ENCODE measurements around the gene PELI2.

Gene PELI2

GRCh38 chr14:56117765-56118610, at the start of gene PELI2:
PELI2 (plus strand) TSS chr14:56118411; CDS start chr14:56118661, 250 bp downstream.
- no peak within 1 kb of the TSS for H3K27ac ChIP-seq
- no peak for TF ChIP-seq ZFX (IDR thresholded peaks at IDR 0.05; ENCODE audit: borderline replicate concordance)
- TF ChIP-seq CTCF (IDR thresholded peaks at IDR 0.05) = 0 out of 2 replicates have a peak, but pooled peaks have one; percentile 18

- no peak overlapping the region for H3K27ac ChIP-seq
- TF ChIP-seq ZFX (IDR thresholded peaks at IDR 0.05; ENCODE audit: borderline replicate concordance) (no peak), CTCF (IDR thresholded peaks at IDR 0.05) (no peak)
Observed at GRCh38 chr14:56073799-56074198, 44.4 kb upstream of the PELI2 start.

GRCh38 chr14:56075301-56075700, 42.9 kb upstream of the PELI2 start:
- no peak overlapping the region for H3K27ac ChIP-seq
- TF ChIP-seq CTCF (IDR thresholded peaks at IDR 0.05) (no peak), ZFX (IDR thresholded peaks at IDR 0.05; ENCODE audit: borderline replicate concordance) (no peak)

- no peak overlapping the region for H3K27ac ChIP-seq
- TF ChIP-seq ZFX (IDR thresholded peaks at IDR 0.05; ENCODE audit: borderline replicate concordance) (no peak), CTCF (IDR thresholded peaks at IDR 0.05) (no peak)
Observed at GRCh38 chr14:56081139-56081538, 37.1 kb upstream of the PELI2 start.

GRCh38 chr14:56082880-56083279, 35.3 kb upstream of the PELI2 start:
- TF ChIP-seq ZFX (IDR thresholded peaks at IDR 0.05; ENCODE audit: borderline replicate concordance) = no peak
- TF ChIP-seq CTCF (IDR thresholded peaks at IDR 0.05) = no peak
- H3K27ac ChIP-seq = no peak overlapping the region

GRCh38 chr14:56085471-56085870, 32.7 kb upstream of the PELI2 start:
- no peak overlapping the region for H3K27ac ChIP-seq
- TF ChIP-seq CTCF (IDR thresholded peaks at IDR 0.05) = peak; percentile 33; the same call in 1 of the 2 replicates
- TF ChIP-seq ZFX (IDR thresholded peaks at IDR 0.05; ENCODE audit: borderline replicate concordance) = no peak

Data from 22Rv1 (cell line).